GM18526 (cell line): ENCODE data around the gene TBC1D14.

Experiments used
- POLR2A ChIP-seq: IDR thresholded peaks from 3 replicates; pipeline ENCODE4 v1.6.1; 2011; ENCODE audit not compliant: insufficient read length; ENCODE audit errors: extremely low read depth

TBC1D14 gene

DNA sequence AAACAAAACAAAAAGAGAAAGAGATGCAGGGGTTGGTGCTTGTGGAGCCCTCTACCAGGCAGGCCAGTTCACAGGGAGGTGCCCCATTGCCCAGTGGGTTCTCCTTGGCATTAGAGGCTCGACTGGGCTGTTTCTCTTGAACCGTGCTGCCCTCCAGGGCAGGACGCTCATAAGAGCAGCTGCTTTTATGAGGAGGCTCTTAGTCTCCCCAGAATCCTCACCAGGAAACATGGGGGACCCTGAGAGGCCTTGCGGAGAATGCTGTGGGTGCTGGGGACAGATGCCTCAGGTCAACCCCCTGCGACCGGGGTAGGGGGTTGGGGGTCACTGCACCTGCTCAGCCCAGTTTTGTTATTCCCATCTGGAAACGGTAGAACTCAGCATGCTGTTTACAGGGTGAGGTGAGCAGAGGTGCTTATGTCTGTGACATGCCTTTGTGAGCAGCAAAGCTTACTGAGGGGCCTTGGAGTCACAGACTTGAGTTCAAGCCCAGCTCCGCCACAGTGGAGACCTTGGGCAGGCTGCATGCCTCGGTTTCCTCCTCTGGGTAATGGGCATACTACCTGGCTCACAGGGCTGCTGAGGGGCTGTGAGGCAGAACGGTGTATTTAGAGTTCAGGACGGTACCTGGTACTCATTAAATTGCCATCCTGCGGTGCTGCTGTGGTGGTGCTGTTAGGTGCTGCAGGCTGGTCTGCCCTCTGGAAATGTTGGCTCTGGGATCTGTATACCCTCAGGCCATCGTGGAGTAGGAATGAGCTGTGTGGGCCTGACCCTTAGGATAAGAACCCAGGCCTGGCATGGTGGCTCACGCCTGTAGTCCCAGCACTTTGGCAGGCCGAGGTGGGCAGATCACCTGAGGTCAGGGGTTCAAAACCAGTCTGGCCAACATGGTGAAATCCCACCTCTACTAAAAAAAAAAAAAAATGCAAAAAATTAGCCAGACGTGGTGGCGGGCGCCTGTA, 5.7 kb downstream of the TBC1D14 start:
- TF ChIP-seq POLR2A, result no peak

DNA sequence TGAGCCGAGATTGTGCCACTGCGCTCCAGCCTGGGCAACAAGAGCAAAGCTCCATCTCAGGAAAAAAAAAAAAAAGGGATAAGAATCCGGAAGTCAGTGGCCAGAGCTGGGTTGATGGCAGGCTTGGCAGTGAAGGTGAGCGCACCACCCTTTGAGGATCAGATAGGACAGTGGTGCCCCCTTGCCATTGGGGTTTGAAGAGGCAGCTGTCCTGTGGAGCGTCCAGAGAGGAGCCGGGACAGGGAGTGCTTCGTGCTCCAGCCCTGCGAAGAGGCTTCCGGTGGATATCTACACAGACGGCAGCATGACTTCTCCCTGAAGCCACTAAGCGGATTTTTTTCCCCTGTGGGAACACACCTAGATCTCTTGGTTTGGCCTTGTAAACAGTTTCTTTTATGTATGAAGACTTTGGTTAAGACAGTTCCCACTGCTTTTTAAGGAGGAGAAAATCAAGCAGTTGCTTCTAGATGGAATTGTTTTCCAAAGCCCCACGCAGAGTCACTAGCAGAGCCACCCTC, 6.5 kb downstream of the TBC1D14 start:
- TF ChIP-seq POLR2A, result no peak

DNA sequence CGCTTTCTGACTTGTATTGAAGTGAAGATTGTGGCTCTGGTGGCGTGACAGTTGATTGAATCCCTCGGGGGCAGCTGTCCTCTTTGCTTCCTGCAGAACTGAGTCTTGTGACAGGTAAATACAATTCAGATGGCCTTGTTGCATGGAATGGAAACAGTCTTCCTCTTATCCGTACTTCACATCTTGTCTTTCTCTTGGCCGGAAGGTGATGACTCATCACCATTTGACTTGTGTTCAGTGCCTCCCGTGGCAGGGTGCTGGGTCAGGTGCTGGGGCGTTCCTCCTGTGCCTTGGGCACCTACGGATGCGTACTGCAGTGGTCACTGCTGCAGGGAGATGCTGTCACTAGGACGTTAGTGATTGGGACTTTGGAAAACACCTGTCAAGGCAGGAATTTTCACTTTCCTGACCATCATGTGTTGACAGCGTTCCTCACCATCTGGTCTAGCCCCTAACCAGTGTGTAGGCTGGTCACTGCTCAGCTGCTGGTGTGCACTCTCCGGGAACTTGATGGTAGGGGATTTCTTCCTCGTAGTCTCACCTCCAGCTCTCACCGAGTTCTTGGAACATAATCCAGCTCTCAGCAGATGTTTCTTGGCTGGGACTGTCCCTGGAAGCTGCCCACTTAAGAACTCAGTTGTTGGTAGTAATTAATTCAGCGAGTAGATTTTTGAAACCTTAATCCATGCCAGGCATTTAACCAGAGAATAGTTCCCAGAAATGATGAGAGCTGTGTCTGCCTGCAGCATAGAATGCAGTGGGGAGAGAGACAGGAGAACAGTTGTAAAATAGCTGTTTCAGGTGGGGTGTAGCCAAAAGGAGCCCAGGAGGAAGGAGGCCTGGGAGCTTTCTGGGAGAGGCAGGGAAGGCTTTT, 7.2 kb downstream of the TBC1D14 start:
- TF ChIP-seq POLR2A, result no peak

DNA sequence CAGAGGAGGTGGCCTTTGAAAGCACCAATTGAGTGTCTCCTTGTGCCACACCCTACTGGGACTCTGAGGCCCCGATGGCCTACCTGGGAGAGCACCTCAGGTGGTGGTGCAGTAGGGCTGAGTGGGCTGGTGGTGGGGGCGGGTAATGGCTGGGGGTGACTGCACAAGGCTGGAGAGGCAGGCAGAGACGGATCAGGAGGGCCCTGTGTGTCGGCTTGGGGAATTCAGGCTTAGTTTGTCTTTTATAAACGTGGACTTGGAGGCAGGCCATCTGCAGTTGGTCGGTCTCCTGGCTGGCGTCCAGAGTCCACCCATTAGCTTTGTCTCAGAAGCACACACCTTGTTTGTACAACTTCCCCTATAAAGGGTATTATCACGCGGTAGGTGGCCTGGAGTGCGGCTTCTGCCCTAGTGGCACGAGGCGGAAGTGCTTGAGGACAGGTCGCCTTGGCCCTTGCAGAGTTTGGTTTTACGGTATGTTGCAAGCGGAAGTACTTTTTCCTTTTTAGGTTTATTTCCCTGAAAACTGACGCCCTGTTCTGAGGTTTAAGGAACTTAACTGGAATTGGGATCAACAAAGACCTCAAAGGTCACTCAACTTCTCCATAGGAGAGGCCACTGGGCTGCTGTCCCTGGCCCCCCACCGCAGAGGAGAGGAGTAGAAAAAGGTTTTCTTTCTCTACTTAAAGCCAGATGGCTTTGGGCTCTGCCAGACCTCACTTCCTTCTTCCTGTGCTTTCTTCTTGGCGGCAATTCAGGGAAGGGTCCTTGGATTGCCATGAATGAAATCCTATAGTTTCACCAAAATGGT, 8.0 kb downstream of the TBC1D14 start:
- no peak for TF ChIP-seq POLR2A

DNA sequence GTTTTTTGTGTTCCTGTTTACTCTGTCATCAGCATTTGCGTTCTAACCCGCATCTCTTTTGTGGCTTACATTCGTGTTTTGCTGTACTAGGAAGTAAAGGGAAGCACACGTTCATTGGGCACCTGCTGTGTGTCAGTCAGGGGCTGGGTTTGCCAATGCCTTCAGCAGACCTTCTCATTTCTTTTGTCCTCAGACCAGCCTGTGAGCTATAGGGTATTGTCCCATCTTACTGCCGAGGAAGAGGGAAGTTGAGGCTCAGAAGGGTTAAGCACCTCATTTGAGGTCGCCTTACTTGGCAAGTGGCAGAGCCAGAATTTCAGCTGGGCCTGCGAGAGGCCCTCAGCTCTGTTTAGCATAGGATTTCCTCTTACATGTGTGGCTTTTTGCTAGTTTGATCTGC, 8.7 kb downstream of the TBC1D14 start:
- TF ChIP-seq POLR2A, result no peak

DNA sequence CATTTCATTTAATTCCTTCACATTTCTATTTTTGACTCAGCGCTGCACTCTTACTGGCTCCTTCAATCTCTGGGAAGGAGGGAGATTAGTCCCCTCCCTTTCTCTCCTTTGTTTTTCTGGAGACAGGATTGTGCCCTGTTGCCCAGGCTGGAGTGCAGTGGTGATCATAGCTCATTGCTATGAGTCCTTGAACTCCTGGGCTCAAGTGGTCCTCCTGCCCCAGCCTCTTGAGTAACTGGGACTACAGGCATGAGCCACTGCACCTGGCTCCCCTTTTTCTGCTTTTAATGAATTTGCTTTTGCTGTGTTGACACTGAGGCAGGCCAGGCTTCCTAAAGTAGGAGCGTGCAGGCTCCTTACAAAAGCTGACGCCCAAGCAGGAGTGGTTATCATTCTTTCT, 10.5 kb downstream of the TBC1D14 start:
- no peak for TF ChIP-seq POLR2A

DNA sequence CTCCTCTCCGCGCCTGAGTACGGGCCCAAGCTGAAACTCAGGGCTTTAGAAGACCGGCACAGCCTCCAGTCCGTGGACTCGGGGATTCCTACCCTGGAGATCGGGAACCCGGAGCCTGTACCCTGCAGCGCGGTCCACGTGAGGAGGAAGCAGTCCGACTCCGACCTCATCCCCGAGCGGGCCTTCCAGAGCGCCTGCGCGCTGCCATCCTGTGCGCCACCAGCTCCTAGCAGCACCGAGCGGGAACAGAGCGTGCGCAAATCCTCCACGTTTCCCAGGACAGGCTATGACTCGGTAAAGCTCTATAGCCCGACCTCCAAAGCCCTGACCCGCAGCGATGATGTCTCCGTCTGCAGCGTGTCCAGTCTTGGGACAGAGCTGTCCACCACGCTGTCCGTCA, 13.9 kb downstream of the TBC1D14 start:
- TF ChIP-seq POLR2A, result no peak

DNA sequence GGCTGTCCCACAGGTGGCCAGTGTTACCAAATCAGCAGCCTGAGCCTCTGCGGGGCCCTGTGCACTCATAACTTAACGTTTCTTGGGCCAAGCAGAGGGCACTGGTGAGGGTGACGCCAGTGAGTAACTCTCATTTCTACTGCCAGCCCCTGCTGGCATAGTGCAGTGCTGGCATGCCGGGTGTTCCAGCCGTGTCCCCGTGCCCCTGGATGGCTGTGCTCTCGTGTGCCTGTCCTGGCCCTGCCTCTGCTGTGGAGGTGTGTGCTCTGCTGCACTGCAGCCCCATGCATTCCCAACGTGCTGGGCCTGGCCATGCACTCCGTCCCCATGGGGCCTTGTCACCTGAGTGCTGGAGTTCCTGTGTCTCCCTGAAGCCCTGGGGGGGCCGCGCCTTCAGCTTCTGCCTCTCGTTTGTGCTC, 14.7 kb downstream of the TBC1D14 start:
- no peak for TF ChIP-seq POLR2A

DNA sequence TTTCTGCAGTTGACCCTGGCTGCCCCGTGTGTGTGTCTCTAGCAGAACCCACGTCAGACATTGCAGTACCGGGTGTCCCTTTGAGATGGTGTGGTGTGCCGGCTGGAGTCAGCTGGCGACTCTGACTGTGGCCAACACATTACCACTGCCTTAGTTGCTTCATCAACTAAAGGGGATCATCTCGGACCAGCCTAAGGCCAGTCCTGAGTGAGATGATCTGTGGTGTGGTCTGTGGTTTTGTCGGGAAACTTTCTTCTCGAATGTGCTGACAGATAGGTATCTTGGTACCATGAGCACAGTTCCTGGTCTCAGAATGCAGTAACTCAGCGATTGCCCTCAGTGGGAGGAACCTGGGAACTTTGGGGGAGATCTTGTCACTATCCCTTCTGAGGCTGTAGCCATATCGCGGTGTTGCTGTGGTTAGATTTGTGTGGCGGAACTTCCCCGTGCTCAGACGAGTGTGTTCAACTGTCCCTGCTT, 15.8 kb downstream of the TBC1D14 start:
- TF ChIP-seq POLR2A, result no peak

DNA sequence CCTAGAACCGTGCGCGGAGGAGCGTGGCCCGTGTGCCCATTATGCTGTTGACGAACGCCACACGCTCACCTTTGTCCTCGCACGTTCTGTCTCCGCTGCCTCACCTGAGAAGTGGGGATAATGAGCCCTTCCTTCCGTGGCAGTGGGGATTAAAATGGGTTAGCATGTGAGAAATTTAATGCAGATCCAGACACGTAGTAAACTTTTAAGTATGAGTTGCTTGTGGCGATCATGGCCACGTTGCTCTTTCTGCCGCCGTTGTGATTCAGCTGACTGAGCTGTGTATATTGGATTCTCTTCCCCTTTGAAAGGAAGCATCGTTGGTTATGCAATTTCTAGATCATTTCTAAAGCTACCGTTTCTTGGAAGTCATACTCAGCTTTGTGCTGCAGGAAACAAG, 16.5 kb downstream of the TBC1D14 start:
- no peak for TF ChIP-seq POLR2A

DNA sequence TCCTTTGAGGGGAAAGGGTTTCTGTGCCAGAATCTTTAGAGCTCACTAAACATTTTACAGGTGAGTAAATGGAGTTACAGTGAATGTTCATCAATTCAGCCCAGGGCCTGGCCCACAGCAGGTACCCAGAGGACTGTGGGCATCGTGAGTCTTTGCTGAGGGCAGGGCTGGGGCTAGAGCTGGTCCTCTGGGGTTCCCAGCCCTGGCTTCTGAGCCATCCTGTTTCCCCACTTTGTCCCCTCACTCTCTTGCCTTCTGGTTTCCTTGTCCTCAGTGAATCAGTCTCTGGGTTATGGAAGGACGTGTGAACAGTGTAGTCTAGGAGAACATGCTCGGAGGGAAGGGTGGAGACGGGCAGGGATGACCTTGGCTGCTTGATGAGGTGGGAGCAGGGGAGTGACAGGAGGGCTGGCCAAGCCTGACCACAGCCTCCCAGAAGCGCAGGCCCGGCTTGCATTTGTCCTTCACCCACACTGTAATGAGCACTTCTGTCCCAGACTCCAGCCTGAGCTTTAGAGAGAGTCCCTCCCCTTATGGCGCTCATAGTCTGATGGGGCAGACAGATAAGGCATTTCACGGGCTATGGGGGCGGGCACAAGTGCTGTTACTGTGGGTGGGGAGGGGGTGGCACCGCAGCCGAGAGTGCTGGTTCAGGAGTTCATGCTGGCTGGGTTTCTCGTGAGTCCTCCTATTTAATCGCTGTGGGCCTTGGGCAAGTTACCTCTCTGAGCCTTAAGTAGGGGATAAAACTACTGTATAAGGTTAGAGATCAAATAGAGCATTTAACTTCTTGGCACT, 17.3 kb downstream of the TBC1D14 start:
- TF ChIP-seq POLR2A, result no peak

DNA sequence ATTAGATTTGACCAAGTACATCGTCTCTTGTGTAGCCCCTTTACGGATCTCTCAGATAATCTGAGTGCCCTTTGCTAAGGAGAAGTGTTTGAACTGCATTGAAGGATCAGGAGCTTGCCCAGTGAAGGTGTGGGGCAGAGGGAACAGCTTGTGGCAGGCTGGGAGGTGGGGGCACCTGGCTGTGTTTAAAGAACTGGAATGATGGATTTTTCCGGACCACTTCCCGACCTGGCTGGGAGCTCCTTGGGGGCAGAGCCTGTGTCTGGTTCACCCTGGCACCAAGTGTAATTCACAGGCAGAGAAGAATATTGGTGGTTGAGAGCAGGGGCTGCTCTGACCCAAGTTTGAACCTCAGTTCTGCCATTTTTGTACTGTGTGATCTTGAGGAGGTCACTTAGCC, 18.5 kb downstream of the TBC1D14 start:
- no peak for TF ChIP-seq POLR2A

DNA sequence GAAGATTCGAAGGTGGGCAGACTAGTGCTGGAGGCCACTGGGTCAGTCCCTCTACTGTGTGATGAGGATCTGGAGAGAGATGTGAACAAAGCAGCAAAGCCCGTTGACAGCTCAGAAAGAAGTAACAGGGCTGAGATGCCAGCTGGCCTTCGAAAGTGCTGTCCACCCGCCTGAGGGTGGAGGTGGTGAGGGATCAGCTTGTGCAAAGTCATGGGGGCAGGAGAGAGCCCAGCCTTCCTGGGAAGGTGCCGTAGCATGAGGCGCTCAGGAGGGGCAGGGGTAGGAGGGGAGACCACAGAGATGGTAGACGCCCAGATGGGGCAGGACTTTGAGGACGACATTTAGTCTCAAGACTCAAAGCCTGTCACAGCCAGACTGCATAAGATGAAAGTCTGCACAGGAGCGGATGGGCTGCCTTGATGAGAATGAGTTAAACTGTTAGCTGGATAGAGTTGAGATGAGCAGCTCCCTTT, 19.7 kb downstream of the TBC1D14 start:
- TF ChIP-seq POLR2A, result no peak
